ENCODE measurements around the gene ENOPH1.

The ENOPH1 gene

GRCh38 chr4:82422616-82423015, 7.8 kb upstream of the ENOPH1 start:
- Histone ChIP-seq H3K4me3 (ENCODE audit: low read depth, low read length, poor library complexity, severe bottlenecking) (no peak overlapping the region), H3K36me3 (ENCODE audit: insufficient read depth, low read length) (peaks cover 54% of the 10 kb centered on the region), H3K4me2 (ENCODE audit: low read length) (no peak overlapping the region), H4K20me1 (ENCODE audit: insufficient read depth, low read length) (peaks cover 11% of the 10 kb centered on the region), H3K27me3 (ENCODE audit: insufficient read depth, low read length) (no peaks in the 10 kb centered on the region), H2AFZ (ENCODE audit: low read length) (no peak overlapping the region), H3F3A (ENCODE audit: insufficient read depth, low read length) (peaks cover 19% of the 10 kb centered on the region), H3K79me2 (ENCODE audit: insufficient read depth, low read length) (peaks cover 11% of the 10 kb centered on the region), H3K9me2 (ENCODE audit: low read depth, low read length) (no peaks in the 10 kb centered on the region), H3K27ac (ENCODE audit: low read depth, low read length, poor library complexity, severe bottlenecking) (no peak overlapping the region), H3K9me3 (ENCODE audit: low read length) (no peaks in the 10 kb centered on the region), H3K9ac (ENCODE audit: low read length) (no peak overlapping the region), H3K4me1 (ENCODE audit: insufficient read depth, low read length, severe bottlenecking) (peaks cover 10% of the 10 kb centered on the region)
- TF ChIP-seq EZH2 (IDR thresholded peaks at IDR 0.05; ENCODE audit: borderline replicate concordance, low read length) (no peak), CTCF (IDR thresholded peaks at IDR 0.05; ENCODE audit: low read length) (no peak)

- peaks cover 63% of the 10 kb centered on the region for H3K36me3 ChIP-seq (ENCODE audit: insufficient read depth, low read length)
- H3K9ac ChIP-seq (ENCODE audit: low read length): no peak overlapping the region
- H2AFZ ChIP-seq (ENCODE audit: low read length): no peak overlapping the region
- H3F3A ChIP-seq (ENCODE audit: insufficient read depth, low read length): peaks cover 22% of the 10 kb centered on the region
- H4K20me1 ChIP-seq (ENCODE audit: insufficient read depth, low read length): peaks cover 17% of the 10 kb centered on the region
- no peaks in the 10 kb centered on the region for H3K27me3 ChIP-seq (ENCODE audit: insufficient read depth, low read length)
- peaks cover 20% of the 10 kb centered on the region for H3K79me2 ChIP-seq (ENCODE audit: insufficient read depth, low read length)
- no peak overlapping the region for H3K4me2 ChIP-seq (ENCODE audit: low read length)
- H3K9me3 ChIP-seq (ENCODE audit: low read length): no peaks in the 10 kb centered on the region
- H3K27ac ChIP-seq (ENCODE audit: low read depth, low read length, poor library complexity, severe bottlenecking): no peak overlapping the region
- no peak for TF ChIP-seq CTCF (IDR thresholded peaks at IDR 0.05; ENCODE audit: low read length)
- no peak for TF ChIP-seq EZH2 (IDR thresholded peaks at IDR 0.05; ENCODE audit: borderline replicate concordance, low read length)
- H3K4me3 ChIP-seq (ENCODE audit: low read depth, low read length, poor library complexity, severe bottlenecking): no peak overlapping the region
- peaks cover 18% of the 10 kb centered on the region for H3K4me1 ChIP-seq (ENCODE audit: insufficient read depth, low read length, severe bottlenecking)
- no peaks in the 10 kb centered on the region for H3K9me2 ChIP-seq (ENCODE audit: low read depth, low read length)
These were observed 6.9 kb upstream of the ENOPH1 start for GRCh38 chr4:82423245-82424054.

GRCh38 chr4:82425478-82425877, 4.9 kb upstream of the ENOPH1 start:
- H3F3A ChIP-seq (ENCODE audit: insufficient read depth, low read length): peaks cover 23% of the 10 kb centered on the region
- H3K27me3 ChIP-seq (ENCODE audit: insufficient read depth, low read length): no peaks in the 10 kb centered on the region
- H3K79me2 ChIP-seq (ENCODE audit: insufficient read depth, low read length): peaks cover 25% of the 10 kb centered on the region
- no peak overlapping the region for H2AFZ ChIP-seq (ENCODE audit: low read length)
- H3K9me3 ChIP-seq (ENCODE audit: low read length): no peaks in the 10 kb centered on the region
- no peaks in the 10 kb centered on the region for H3K9me2 ChIP-seq (ENCODE audit: low read depth, low read length)
- H3K4me1 ChIP-seq (ENCODE audit: insufficient read depth, low read length, severe bottlenecking): peaks cover 19% of the 10 kb centered on the region
- H3K4me3 ChIP-seq (ENCODE audit: low read depth, low read length, poor library complexity, severe bottlenecking): no peak overlapping the region
- no peak overlapping the region for H3K4me2 ChIP-seq (ENCODE audit: low read length)
- no peak for TF ChIP-seq CTCF (IDR thresholded peaks at IDR 0.05; ENCODE audit: low read length)
- TF ChIP-seq EZH2 (IDR thresholded peaks at IDR 0.05; ENCODE audit: borderline replicate concordance, low read length): no peak
- no peak overlapping the region for H3K9ac ChIP-seq (ENCODE audit: low read length)
- no peak overlapping the region for H3K27ac ChIP-seq (ENCODE audit: low read depth, low read length, poor library complexity, severe bottlenecking)
- H4K20me1 ChIP-seq (ENCODE audit: insufficient read depth, low read length): peaks cover 17% of the 10 kb centered on the region
- peaks cover 66% of the 10 kb centered on the region for H3K36me3 ChIP-seq (ENCODE audit: insufficient read depth, low read length)
